RPMI8226 (cell line): ENCODE data around the gene FBXW5.
A peak's percentile ranks its signal among the peaks of the same experiment; 100 is the strongest.

Experiments
- DNase-seq: peaks from one replicate; pipeline ENCODE4 v3.0.0-alpha.2; 2015

Gene FBXW5

GRCh38 chr9:136978073-136978864 is 33.7 kb upstream of the FBXW5 start:
- DNase-seq, result peak; percentile 71

GRCh38 chr9:136977649-136978072 is 33.1 kb upstream of the FBXW5 start:
- no peak for DNase-seq

- DNase-seq, result no peak
These were observed 32.7 kb upstream of the FBXW5 start, which contains the start of gene PTGDS for GRCh38 chr9:136977223-136977622. Gene PTGDS (plus strand): TSS chr9:136977504. CDS start chr9:136977579, 75 bp downstream.

- DNase-seq, result peak; percentile 66
These were observed 31.1 kb upstream of the FBXW5 start for GRCh38 chr9:136975644-136976043.

- peak; percentile 45 for DNase-seq
These were observed 30.4 kb upstream of the FBXW5 start for GRCh38 chr9:136974817-136975535.

DNA sequence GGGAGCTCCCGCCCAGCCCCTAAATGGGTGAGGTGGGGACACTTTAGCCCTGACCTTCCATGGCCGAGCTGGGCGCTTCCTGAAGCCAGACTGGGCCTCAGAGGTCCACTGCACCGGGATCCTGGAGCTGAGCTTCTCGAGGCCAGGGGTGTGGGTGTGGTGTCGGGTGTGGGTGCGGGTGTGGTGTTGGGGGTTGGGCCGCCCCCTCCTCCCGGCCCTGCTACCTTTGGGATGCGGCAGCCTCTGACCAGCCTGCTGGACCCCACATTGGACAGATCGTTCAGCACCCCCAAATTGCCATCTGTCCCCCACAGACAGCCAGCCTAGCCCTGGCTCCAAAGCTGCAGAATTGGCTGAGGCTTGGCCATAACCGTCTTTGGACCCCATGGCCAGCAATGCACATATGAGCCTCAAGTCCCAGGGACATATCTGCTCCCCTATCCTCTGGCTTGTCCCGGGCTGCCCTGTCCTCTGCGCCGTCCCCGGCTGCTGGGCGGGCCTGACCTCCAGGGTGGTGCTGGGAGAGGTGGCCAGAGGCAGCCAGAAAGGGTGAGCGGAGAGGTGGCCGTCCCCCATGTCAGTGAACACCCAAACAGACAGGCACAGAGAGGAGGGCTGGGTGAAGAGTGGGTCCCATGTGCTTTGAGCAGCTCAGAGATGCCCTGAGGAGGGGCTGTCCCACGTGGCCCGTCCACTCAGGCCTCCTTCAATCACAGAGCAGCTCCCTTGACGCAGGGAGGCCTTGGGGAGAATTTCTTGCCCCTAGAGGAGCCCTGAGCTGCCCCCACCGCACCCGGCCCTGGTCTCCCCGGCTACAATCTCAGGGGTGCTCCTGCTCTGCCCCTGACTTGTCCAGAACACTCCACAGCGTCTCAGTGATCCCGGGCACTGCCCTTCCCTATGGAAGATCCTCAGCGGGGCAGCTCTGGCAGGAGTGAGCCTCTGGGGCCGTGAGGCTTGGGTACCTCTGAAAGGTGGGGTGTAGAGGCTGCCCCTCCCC is 29.4 kb upstream of the FBXW5 start:
- DNase-seq, result no peak

DNA sequence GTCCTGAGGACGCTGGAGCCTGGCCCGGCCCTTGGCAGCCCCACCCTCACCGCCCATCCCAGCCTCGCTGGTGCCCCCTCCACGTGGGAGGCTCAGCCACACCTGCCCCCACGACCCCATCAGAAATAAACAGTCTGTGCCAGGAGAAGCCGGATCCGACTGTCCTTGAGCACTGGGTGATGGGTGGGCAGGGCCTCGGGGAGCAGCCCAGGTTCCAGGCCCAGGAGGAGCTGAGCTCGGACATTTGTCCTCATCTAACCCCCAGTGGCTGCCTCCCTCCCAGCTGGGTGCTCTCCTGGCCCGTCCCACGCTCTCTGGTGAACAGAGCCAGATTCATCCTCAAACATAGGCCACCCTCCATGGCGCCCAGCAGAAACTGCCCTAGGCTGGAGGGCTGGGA is 28.2 kb upstream of the FBXW5 start:
- no peak for DNase-seq

- DNase-seq, result no peak
These were observed 27.8 kb upstream of the FBXW5 start for GRCh38 chr9:136972335-136972734.

DNA sequence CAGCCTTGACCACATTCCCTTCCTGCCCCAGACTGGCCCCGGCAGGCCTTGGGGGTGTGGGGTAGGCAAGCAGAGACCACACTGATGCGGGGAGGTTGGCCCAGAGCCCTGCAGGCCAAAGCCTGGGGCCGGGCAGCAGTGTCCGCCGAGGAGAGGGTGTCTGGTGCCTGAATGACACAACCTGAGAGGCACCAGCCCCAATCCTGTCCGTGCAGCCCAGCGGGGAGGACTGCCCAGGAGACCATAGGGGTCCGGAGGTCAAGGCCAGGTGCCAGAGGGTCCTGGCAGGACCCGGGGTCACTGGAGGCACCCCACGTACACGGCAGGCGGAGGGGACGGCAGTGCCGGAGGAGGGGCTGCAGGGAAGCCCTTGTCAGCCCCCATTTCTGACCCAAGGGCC is 27.2 kb upstream of the FBXW5 start:
- no peak for DNase-seq

DNA sequence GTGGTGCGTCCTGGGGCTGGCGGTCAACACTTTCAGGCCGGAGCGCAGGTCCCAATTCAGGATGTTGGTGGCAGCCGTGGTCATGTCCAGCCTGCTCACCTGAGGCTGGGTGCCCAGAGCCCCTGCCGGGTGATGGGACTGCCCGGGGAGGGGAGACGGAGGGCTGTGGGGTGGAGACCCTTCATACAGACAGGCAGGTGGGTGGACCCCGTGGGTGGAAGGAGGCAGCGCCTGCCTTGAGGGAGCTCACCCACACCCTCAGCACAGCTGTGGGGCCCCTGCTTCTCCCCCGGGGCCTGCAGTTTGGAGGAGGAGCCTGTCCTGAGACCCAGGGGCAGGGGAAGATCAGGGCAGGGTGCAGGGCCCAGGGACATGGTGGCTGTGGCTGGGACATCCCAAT is 25.8 kb upstream of the FBXW5 start:
- DNase-seq, result no peak

DNA sequence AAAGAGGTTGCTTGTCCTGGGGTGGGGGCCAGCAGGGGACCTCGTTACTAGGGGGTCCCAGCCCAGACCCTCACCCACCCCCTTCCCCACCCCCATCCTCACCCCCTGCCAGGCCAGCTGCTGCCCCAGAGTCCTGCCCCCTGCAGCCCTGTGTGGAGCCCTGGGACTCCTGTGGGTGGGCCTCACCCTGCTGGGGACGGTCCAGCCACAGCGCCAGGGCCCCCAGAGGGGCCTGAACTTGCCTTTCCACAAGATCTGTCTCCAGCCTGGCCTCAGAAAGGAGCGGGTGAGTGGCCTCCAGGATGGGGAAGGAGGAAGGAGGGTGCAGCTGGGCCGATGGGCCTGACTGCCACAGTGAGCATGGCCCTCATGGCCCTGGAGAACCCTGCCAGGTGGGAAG is 25.2 kb upstream of the FBXW5 start:
- no peak for DNase-seq

DNA sequence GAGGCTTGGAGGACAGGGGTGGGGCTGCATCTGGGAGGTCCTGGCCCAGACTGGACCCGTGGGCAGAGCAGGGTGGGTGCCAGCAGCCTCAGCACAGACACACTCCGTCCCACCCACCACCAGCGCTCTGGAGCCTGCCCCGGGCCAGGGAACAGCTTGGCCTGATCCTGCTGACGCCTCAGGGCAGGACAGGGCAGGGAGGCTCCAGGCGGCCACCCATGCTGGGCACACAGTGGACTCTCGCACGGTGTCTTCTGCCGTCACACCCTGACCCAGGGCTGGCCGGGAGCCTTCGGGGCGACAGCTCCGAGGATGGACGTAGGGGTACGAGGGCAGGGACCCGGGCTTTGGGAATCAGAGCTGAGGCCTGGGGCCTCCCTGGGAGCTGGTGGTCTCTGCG is 24.6 kb upstream of the FBXW5 start:
- DNase-seq, result no peak

GRCh38 chr9:136968333-136969127 is 24.0 kb upstream of the FBXW5 start:
- DNase-seq, result peak; percentile 22

DNA sequence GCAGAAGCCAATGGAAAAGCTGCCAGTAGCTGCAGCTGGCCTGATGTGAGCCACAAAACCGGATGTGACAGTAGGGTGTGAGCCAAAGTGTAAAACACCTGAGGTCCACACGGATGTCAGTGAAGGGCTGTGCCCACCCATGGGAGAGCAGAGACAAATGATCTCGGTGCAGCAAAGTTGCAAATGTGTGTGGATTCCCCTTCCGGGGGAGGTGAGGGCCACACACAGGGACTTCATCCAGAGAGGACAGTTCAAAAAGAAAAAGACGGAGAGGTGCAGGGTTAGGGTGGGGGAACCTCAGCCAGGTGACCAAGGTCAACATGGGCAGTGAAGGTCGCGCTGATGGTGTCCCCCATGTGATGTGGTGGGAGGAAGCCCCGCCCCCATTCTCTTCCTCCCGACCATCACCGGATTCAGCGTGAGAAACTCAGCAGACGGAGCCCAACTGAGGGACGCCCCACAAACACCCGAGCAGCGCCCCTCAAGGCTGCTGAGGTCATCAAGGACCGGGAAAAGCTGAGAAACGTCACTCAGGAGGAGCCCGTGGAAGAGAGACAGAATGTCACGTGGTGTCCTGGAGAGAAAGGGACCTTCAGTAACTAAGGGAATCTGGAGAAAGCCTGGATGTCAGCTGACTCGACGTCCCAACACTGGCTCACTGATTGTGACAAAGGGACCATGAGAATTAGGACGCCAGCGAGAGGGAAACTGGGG is 21.4 kb upstream of the FBXW5 start:
- peak; percentile 94 for DNase-seq

- DNase-seq, result peak; percentile 22
These were observed 20.4 kb upstream of the FBXW5 start for GRCh38 chr9:136964833-136965422.

DNA sequence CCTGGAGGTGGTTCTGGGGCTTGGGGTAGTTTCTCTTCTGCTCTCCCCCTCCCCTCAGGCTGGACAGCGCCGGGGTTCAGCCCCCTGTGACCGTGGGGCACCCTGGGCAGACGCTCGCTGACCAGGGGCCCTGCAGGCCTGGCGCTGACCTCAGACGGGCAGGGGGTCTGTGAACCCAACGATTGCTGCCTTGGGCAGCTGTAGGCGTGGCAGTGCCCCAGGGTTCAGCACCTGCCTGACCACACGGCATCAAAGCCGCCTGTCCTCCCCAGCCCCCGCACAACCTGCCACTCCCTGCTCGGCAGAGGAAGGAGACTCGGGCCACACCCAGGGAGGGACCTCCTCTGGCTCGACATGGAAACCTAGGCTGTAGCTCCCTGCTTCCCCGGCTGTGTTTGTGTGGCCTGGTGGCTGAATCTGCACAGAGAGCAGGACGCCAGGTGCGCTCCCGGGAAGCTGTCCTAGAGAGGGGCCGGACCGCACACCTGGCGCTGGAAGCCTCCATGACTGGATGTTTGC is 19.7 kb upstream of the FBXW5 start:
- peak; percentile 87 for DNase-seq

DNA sequence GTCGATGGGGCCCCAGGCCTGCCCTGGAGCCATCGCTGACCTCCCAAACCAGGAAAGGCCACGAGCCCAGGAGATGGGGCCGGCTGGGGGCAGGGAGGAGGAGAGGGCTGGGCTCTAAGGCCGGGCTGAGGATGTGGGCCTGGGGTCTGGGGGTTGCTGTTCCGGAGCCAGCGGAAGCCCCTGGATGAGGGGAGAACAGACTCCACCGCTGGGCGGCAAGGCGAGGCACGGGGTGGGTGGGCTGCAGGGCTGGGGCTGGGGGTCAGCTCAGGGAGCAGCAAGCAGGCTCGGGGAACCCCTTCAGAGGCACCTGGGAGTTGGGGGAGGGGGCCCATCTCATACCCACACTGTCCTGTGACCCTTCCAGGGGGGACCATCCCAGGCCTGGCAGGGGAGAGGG is 19.2 kb upstream of the FBXW5 start:
- no peak for DNase-seq

- no peak for DNase-seq
These were observed 18.8 kb upstream of the FBXW5 start for GRCh38 chr9:136963341-136963740.

DNA sequence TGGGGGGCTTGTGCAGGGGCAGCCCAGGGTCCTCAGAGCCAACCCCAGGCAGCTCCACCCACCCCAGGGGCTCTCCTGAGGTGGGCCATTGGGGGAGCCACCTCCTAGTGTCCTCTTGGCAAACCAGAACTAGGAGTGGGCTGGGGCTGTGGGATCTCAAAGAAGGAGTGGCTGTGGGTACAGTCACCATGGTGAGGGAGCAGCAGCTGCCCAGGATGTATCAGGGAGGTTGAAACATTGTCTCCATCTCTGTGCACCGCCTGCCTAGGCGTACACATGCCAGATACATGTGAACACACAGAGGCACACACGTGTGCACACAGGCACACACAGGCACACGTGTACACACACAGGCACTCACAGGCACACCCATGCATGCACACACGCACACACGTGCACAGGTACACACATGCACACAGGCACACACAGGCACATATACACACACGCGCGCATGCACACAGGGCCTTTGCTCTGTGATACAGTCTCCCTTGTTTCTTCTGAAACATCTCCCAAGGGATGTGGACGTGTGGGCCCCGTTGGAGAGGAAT is 18.2 kb upstream of the FBXW5 start:
- no peak for DNase-seq

DNA sequence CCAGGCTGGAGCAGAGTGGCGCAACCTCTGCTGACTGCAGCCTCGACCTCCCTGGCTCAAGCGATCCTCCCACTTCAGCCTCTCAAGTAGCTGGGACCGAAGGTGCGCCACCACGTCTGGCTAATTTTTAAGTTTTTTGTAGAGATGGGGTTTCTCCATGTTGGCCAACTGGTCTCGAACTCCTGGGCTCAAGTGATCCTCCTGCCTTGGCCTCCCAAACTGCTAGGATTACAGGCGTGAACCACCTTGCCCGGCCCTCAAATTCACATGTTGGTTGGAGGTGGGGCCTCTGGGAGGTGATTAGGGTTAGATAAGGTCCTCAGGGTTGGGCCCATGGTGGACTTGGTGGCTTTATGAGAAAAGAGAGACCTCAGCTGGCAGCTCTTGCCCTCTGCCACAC is 17.6 kb upstream of the FBXW5 start:
- no peak for DNase-seq
